NCI-H82 treated with DMSO at 0.1 percent for 48 hours (cell line): Measurements from ENCODE around the gene TOM1L2.
A peak's percentile ranks its signal among the peaks of the same experiment; 100 is the strongest.
"Not testable (repeated sequence)": the region's sequence is repeated elsewhere in the genome, so short reads cannot be mapped to it uniquely, and the experiment has no call there.

Experiments used
- DNase-seq: peaks from one replicate; lab custom pipeline; 2025; ENCODE audit not compliant: unreplicated experiment; lab: John Stamatoyannopoulos, UW

Gene TOM1L2

GRCh38 chr17:17971431-17972125 lies 622 bp downstream of the TOM1L2 start:
- DNase-seq: no peak

DNA sequence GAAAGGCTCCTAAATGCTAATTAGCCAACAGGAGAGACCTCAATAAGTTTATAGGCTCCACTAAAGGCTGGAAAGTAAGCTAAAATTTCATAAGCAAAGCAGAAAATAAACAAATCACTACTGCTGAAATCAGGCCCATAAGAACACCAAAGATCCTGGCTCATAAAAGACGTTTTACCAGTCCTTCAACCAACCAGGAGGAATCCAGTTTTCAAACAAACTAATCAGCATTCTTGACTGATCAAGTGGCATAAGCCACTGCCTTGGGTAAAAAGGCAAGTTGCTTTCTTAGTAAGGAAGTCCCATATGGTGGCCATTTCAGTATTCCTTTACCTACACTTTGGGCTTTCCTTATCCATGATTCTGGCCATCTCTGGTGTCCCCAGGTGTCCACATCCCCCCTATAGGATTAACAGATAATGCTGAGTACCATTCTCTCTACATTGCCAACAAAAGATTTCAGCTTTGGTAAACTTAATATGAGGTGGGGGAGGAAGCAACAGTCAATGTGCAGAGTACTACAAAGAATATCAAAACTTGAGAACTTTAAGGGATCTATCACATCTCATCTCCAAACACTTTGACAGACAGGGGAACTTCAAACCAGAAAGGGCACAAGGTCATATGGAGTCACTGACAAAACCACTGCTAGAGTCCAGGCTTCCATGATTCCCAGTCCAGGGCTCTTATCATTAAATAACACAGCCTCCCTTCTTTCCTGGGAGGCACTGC lies 1.3 kb downstream of the TOM1L2 start:
- DNase-seq: no peak

DNA sequence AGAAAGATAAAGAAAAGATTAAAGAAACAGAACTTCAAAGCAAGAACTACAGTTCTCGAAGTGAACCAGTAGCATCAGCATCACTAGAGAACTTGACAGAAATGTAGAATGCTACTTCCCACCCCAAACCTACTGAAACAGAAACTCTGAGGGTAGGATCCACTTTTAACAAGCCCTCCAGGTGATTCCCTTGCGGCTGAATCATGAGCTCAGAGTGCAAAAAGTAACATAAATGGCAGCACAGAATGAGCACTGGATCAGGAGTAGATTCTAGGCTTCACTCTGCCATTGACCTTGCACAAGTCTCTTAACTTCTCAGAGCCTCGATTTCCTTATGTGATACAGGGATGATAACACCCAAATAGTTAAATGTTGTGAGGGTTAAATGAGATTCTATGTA lies 5.8 kb downstream of the TOM1L2 start:
- DNase-seq: no peak

DNA sequence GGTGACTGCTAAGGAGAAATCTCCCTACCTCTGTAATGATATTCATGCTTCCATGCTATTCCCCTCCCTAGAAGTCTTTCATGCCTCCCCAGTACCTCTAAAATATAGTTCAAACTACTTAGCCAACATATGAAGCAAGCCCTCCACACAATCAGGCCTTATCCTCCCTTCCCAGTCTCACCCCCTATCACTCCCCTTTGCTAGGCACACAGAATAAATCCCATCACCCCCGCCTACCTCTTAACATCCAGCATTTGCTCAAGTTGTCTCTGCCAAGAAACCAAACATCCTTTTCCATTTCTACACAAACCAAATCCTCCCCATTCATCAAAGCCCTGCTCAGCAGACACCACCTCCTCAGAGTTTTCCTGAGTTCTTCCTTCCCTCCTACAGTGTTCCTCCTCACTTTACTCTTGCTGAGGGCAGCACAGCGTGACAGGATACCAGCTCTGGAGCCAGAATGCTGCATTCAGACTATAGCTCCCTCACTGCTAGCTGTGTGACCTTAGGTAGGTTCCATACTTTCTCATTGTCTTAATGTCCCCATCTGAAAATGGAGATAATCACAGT lies 7.0 kb downstream of the TOM1L2 start:
- DNase-seq: no peak

GRCh38 chr17:17964710-17965109 lies 7.5 kb downstream of the TOM1L2 start:
- DNase-seq: no peak

- no peak for DNase-seq
These were observed 8.3 kb downstream of the TOM1L2 start for GRCh38 chr17:17963694-17964436.

GRCh38 chr17:17963066-17963465 lies 9.1 kb downstream of the TOM1L2 start:
- no peak for DNase-seq

DNA sequence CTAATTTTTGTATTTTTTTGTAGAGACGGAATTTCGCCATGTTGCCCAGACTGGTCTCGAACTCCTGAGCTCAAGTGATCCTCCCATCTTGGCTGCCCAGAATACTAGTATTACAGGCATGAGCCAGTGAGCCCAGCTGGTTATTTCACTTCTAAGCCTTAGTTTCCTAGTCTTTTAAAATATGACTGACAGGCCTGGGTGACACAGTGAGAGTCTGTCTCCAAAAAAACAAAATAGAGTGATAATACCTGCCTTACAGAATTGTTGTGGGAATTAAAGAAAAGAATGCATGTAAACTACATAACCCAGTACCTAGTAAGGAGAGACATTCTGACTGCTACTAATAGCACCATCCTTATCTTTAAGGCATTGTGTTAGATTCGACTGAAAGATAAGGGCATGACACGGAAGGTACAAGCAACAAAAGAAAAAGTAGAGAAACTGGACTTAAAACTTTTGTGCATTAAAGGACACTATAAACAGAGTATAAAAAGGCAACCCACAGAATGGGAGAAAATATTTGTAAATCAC lies 11.6 kb downstream of the TOM1L2 start:
- DNase-seq: no peak

DNA sequence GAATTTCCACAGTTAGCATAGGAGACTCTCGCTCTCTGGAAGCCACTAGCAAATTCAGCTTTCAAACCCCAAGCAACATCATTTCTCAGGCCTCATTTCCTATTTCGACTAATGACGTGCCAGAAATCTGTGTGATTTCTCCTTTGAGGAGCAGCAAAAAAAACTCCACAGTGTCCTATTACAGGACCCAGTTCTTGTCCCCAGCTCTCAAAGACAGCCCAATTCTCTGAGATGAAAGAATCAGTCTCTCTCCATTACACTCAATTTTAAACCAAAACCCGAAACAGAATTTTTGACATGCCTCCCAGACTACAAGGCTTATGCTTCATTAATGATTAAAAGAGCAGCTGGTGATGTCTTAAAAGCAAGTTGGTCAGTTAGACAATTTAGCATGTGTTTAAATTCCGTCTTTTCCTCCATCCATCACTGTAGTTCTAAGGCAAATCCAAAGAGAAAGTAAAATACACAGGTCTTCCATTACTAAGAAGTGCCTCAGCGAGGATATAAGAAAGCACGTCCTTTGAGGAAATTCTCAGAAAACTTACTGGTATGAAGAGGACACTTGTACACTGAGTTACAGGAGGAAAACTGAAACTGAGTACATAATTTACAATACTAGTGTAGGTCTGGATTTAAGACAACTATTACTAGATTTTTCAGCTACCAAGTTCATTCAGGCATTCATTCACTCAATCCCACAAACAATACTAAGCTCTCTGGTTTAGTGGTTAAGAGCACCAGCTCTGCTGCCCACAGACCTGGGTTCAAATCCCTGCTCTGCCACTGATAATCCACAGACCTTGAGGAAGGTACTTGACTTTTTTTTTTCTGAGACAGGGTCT lies 12.5 kb downstream of the TOM1L2 start:
- no peak for DNase-seq

GRCh38 chr17:17958982-17959381 lies 13.2 kb downstream of the TOM1L2 start:
- DNase-seq: no peak

- no peak for DNase-seq
These were observed 14.7 kb downstream of the TOM1L2 start for GRCh38 chr17:17957584-17957916.

GRCh38 chr17:17955790-17956341 lies 16.3 kb downstream of the TOM1L2 start:
- not testable (repeated sequence) for DNase-seq

DNA sequence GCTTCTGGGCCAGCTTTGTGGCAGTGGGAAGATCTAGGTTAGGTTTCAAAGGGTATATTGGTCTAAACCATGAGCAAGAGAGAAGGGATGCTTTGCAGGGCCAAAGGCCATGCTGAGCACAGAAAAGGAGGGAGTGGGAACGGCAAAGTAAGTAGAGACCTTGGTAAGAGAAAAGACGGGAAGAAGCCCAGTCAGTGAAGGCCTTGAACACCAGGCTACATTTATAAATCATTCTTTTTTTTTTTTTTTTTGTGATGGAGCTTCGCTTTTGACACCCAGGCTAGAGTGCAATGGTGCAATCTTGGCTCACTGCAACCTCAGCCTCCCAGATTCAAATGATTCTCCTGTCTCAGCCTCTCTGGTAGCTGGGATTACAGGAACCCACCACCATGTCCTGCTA lies 18.1 kb downstream of the TOM1L2 start:
- DNase-seq: no peak

GRCh38 chr17:17952691-17953090 lies 19.5 kb downstream of the TOM1L2 start:
- DNase-seq: no peak

GRCh38 chr17:17951524-17951923 lies 20.7 kb downstream of the TOM1L2 start:
- DNase-seq: no peak

DNA sequence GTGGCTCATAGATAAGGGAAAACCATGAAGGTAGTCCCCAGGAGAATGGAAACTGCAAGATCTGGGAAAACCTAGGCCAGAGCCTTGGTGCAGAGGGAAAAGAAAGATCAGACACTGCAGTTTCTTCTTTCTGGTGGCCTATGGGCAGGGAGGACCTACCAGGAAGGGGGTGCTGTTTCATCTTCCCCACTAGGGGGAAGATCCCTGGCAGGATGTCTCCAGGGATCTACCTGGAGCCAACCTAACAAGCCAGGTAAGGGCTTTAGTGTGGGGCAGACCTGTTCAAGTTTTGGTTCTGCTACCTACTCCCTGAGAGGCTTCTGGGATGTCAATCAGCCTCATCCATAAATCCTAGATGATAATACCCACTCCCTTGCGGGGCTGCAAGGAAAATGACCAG lies 21.4 kb downstream of the TOM1L2 start:
- no peak for DNase-seq

DNA sequence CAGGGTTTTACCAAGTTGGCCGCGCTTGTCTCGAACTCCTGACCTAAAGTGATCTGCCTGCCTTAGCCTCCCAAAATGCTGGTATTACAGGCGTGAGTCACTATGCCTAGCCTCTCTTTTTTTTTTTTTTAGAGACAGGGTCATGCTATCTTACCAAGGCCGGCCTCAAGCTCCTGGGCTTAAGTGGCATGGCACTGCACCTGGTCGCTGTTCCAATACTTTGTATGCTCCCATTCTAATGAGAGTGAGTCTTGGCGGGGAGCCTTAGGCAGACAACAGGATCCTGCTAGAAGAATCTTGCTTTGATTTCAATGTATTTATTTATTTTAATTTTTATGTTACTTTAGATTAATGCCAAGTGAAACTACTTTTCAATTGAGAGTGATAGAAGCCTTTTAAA lies 21.9 kb downstream of the TOM1L2 start:
- no peak for DNase-seq

DNA sequence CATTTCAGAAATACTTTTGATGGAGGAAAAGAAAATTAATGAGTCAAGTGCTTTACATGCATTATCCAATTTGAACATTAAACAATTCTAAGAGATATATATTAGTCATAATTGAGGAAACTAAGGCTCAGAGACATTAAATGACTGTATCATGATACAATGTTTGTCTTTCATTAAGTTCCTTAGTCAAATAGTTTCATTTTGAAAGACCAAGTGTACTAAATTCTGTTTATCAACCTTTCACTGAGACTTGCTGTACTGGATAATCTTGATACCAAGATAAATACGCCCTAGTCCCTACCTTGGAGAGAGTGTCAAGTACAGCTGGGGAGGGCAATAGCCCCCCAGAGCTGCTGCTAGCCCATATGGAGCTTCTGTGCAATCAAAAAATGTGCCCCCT lies 24.2 kb downstream of the TOM1L2 start:
- no peak for DNase-seq

DNA sequence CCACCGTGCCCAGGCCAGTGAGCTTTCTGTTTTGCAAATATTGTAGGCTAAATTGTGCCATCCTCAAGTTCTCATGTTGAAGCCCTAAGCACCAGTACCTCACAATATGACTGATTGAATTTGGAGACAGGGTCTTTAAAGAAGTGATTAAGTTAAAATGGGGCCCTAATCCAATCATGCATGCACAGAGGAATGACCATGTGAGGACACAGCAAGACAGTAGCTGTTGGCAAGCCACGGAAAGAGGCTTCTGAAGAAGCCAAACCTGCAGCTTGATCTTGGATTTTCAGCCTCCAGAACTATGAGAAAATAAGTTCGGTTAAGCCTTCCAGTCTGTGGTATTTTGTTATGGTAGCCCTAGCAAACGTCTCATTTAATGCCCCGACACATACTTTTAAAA lies 24.9 kb downstream of the TOM1L2 start:
- DNase-seq: peak; percentile 87

DNA sequence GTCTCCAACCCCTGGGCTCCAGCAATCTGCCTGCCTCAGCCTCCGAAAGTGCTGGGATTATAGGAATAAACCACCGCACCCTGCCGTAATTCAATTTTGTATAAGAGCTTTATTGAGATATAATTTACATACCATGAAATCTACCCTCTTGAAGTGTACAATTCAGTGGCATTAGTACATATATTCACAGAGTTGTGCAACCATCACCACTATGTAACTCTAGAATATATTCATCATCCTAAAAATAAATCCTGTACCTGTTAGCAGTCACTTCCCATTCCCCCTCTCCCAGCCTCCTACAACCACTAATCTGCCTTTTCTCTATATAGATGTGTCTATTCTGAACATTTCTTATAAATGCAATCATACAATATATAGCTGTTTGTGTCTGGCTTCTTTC lies 26.1 kb downstream of the TOM1L2 start:
- DNase-seq: peak; percentile 10
